Effector memory CD8-positive, alpha-beta T cell (primary cell): ENCODE measurements around the gene EHD1.

Experiments
- ATAC-seq: fragments of 150-1000 bp; cut with Tn5 transposase; replicated peaks from 2 replicates; pipeline ENCODE4 v1.10.0; 2021; ENCODE audit warnings: mild to moderate bottlenecking, moderate library complexity
- DNase-seq, 3 experiments: peaks; one replicate each; pipeline ENCODE4 v3.0.0; 2021
- H3K27ac Mint-ChIP-seq, 2 donors: one replicate each; pipeline ENCODE4 v1.8.0; 2022; ENCODE audit warnings: mild to moderate bottlenecking in 2 of 2, mixed read lengths in 2 of 2, moderate library complexity in 2 of 2
- H3K27me3 Mint-ChIP-seq, 2 donors: one replicate each; pipeline ENCODE4 v1.8.0; 2022; ENCODE audit warnings: mixed read lengths in 2 of 2
- H3K36me3 Mint-ChIP-seq: one replicate; pipeline ENCODE4 v1.8.0; 2022; ENCODE audit warnings: mild to moderate bottlenecking, moderate library complexity, mixed read lengths; ENCODE audit not compliant: insufficient read depth
- H3K4me1 Mint-ChIP-seq, 2 donors: one replicate each; pipeline ENCODE4 v1.8.0; 2022; ENCODE audit warnings: low read depth in 2 of 2, mixed read lengths in 2 of 2
- H3K4me3 Mint-ChIP-seq, 2 donors: one replicate each; pipeline ENCODE4 v1.8.0; 2022; ENCODE audit warnings: mild to moderate bottlenecking in 2 of 2, mixed read lengths in 2 of 2, moderate library complexity in 2 of 2
- H3K9me3 Mint-ChIP-seq, 2 donors: one replicate each; pipeline ENCODE4 v1.8.0; 2022; ENCODE audit warnings: mixed read lengths in 2 of 2

Gene EHD1

GRCh38 chr11:64870176-64870892, 8.1 kb downstream of the EHD1 start:
- Mint-ChIP-seq H3K9me3 (no peaks in the 10 kb centered on the region), H3K27me3 (no peaks in the 10 kb centered on the region), H3K4me3 (peak overlapping the region; percentile 85 to 92), H3K36me3 (peaks cover 98% of the 10 kb centered on the region), H3K27ac (peak overlapping the region; percentile 93 to 97), H3K4me1 (peaks cover 81% of the 10 kb centered on the region in 2 donors)
- DNase-seq (no peak), ATAC-seq (no peak)

GRCh38 chr11:64869571-64870175, 8.7 kb downstream of the EHD1 start:
- peaks cover 98% of the 10 kb centered on the region for H3K36me3 Mint-ChIP-seq
- H3K4me1 Mint-ChIP-seq, result peaks cover 79 to 81% of the 10 kb centered on the region in 2 donors
- H3K4me3 Mint-ChIP-seq, result peak overlapping the region; percentile 85 to 92
- H3K27me3 Mint-ChIP-seq, result no peaks in the 10 kb centered on the region
- peak overlapping the region; percentile 93 to 97 for H3K27ac Mint-ChIP-seq
- DNase-seq (no peak), ATAC-seq (peak; percentile 12)
- H3K9me3 Mint-ChIP-seq, result no peaks in the 10 kb centered on the region

GRCh38 chr11:64868904-64869570, 9.4 kb downstream of the EHD1 start:
- H3K9me3 Mint-ChIP-seq, result no peaks in the 10 kb centered on the region
- H3K4me3 Mint-ChIP-seq, result peak overlapping the region; percentile 85 to 92
- peak overlapping the region; percentile 93 to 97 for H3K27ac Mint-ChIP-seq
- H3K36me3 Mint-ChIP-seq, result peaks cover 98% of the 10 kb centered on the region
- H3K27me3 Mint-ChIP-seq, result no peaks in the 10 kb centered on the region
- peak; percentile 44 for ATAC-seq
- no peak for DNase-seq
- peaks cover 79 to 80% of the 10 kb centered on the region in 2 donors for H3K4me1 Mint-ChIP-seq

- no peak for DNase-seq
- peak overlapping the region; percentile 85 to 92 for H3K4me3 Mint-ChIP-seq
- H3K27me3 Mint-ChIP-seq, result no peaks in the 10 kb centered on the region
- H3K4me1 Mint-ChIP-seq, result peaks cover 79 to 82% of the 10 kb centered on the region in 2 donors
- H3K9me3 Mint-ChIP-seq, result no peaks in the 10 kb centered on the region
- peak overlapping the region; percentile 93 to 97 for H3K27ac Mint-ChIP-seq
- ATAC-seq, result no peak
- peaks cover 98% of the 10 kb centered on the region for H3K36me3 Mint-ChIP-seq
These were observed 10.5 kb downstream of the EHD1 start for GRCh38 chr11:64867748-64868462.

GRCh38 chr11:64866173-64866491, 12.3 kb downstream of the EHD1 start:
- H3K36me3 Mint-ChIP-seq, result peaks cover 95% of the 10 kb centered on the region
- peak overlapping the region; percentile 85 to 92 for H3K4me3 Mint-ChIP-seq
- H3K27me3 Mint-ChIP-seq, result no peaks in the 10 kb centered on the region
- DNase-seq (peak in 1 of 3 experiments; percentile 52), ATAC-seq (peak; percentile 51)
- peaks cover 80 to 81% of the 10 kb centered on the region in 2 donors for H3K4me1 Mint-ChIP-seq
- peak overlapping the region; percentile 95 to 97 for H3K27ac Mint-ChIP-seq
- no peaks in the 10 kb centered on the region for H3K9me3 Mint-ChIP-seq

GRCh38 chr11:64865286-64866172, 12.9 kb downstream of the EHD1 start:
- peaks cover 77 to 80% of the 10 kb centered on the region in 2 donors for H3K4me1 Mint-ChIP-seq
- H3K36me3 Mint-ChIP-seq, result peaks cover 95% of the 10 kb centered on the region
- peak overlapping the region; percentile 95 to 97 for H3K27ac Mint-ChIP-seq
- H3K27me3 Mint-ChIP-seq, result no peaks in the 10 kb centered on the region
- H3K4me3 Mint-ChIP-seq, result peak overlapping the region; percentile 85 to 92
- peak; percentile 6 for ATAC-seq
- no peak for DNase-seq
- H3K9me3 Mint-ChIP-seq, result no peaks in the 10 kb centered on the region

GRCh38 chr11:64864473-64865285, 13.7 kb downstream of the EHD1 start:
- ATAC-seq (peak; percentile 5), DNase-seq (no peak)
- Mint-ChIP-seq H3K4me3 (peak overlapping the region; percentile 85 to 92), H3K9me3 (no peaks in the 10 kb centered on the region), H3K27me3 (no peaks in the 10 kb centered on the region), H3K27ac (peak overlapping the region; percentile 95 to 97), H3K36me3 (peaks cover 97% of the 10 kb centered on the region), H3K4me1 (peaks cover 78 to 80% of the 10 kb centered on the region in 2 donors)

- peaks cover 97% of the 10 kb centered on the region for H3K36me3 Mint-ChIP-seq
- H3K4me1 Mint-ChIP-seq, result peaks cover 78 to 79% of the 10 kb centered on the region in 2 donors
These were observed 14.3 kb downstream of the EHD1 start for GRCh38 chr11:64864135-64864472.

GRCh38 chr11:64863391-64864060, 14.9 kb downstream of the EHD1 start:
- H3K36me3 Mint-ChIP-seq, result peaks cover 97% of the 10 kb centered on the region
- H3K4me3 Mint-ChIP-seq, result peak overlapping the region; percentile 85 to 92
- no peak for ATAC-seq
- peak overlapping the region; percentile 95 to 97 for H3K27ac Mint-ChIP-seq
- peaks cover 78 to 79% of the 10 kb centered on the region in 2 donors for H3K4me1 Mint-ChIP-seq
- no peaks in the 10 kb centered on the region for H3K9me3 Mint-ChIP-seq
- H3K27me3 Mint-ChIP-seq, result no peaks in the 10 kb centered on the region
- DNase-seq, result no peak

More at GRCh38 chr11:64864135-64864472, 14.3 kb downstream of the EHD1 start:
- peak overlapping the region; percentile 95 to 97 for H3K27ac Mint-ChIP-seq
- H3K9me3 Mint-ChIP-seq, result no peaks in the 10 kb centered on the region
- peak overlapping the region; percentile 85 to 92 for H3K4me3 Mint-ChIP-seq
- no peaks in the 10 kb centered on the region for H3K27me3 Mint-ChIP-seq
- ATAC-seq (no peak), DNase-seq (no peak)

GRCh38 chr11:64862987-64863390, 15.4 kb downstream of the EHD1 start:
- Mint-ChIP-seq H3K27me3 (no peaks in the 10 kb centered on the region), H3K4me3 (peak overlapping the region; percentile 85 to 92), H3K27ac (peak overlapping the region; percentile 95 to 97), H3K4me1 (peaks cover 75 to 77% of the 10 kb centered on the region in 2 donors), H3K36me3 (peaks cover 97% of the 10 kb centered on the region), H3K9me3 (no peaks in the 10 kb centered on the region)
- ATAC-seq (no peak), DNase-seq (no peak)

GRCh38 chr11:64861227-64861975, 17.0 kb downstream of the EHD1 start:
- H3K4me1 Mint-ChIP-seq, result peaks cover 74 to 79% of the 10 kb centered on the region in 2 donors
- peaks cover 97% of the 10 kb centered on the region for H3K36me3 Mint-ChIP-seq
- peak; percentile 11 for ATAC-seq

More at GRCh38 chr11:64861227-64861975, 17.0 kb downstream of the EHD1 start:
- Mint-ChIP-seq H3K4me3 (peak overlapping the region; percentile 85 to 92), H3K9me3 (no peaks in the 10 kb centered on the region), H3K27me3 (no peaks in the 10 kb centered on the region), H3K27ac (peak overlapping the region; percentile 96 to 98)
- no peak for DNase-seq
